Testis (tissue), 2 donors: ENCODE results near the gene POU6F1.

ENCODE experiments used
- CTCF ChIP-seq, 3 experiments: fragments of 450-650 bp in 2 of 3; fragments of 200-600 bp in 1 of 3; sonication (generic) in 1 of 3; IDR thresholded peaks; one replicate each; pipeline ENCODE4 v1.5.1; 2016 to 2019; ENCODE audit warnings: antibody characterized with exemption in 3 of 3, mild to moderate bottlenecking in 2 of 3, moderate library complexity in 1 of 3
- POLR2A ChIP-seq: fragments of 450-650 bp; IDR thresholded peaks from one replicate; pipeline ENCODE4 v1.6.1; 2017; ENCODE audit warnings: antibody characterized with exemption, mild to moderate bottlenecking, moderate library complexity

GRCh38 chr12:51238510-51239334, 20.9 kb upstream of the POU6F1 start, which contains the start of gene DAZAP2:
- TF ChIP-seq POLR2A (peak; percentile 91), CTCF (IDR thresholded peaks at IDR 0.05) (peak in 1 of 3 experiments; percentile 6)
